GM12878 (cell line): ENCODE data around the gene GPR141.

ENCODE experiments used
- BCL11A ChIP-seq: IDR thresholded peaks from 2 replicates; pipeline ENCODE4 v1.6.1; 2011; ENCODE audit warnings: low read depth, low read length
- BHLHE40 ChIP-seq, 2 experiments: fragments of 450-650 bp in 1 of 2; IDR thresholded peaks; 2 replicates each; pipeline ENCODE4 v1.6.1; 2011 to 2017; ENCODE audit warnings: low read depth in 2 of 2, borderline replicate concordance in 1 of 2, improper control_type of control experiment in 1 of 2, low read length in 1 of 2, mild to moderate bottlenecking in 1 of 2
- CBFB ChIP-seq: IDR thresholded peaks from 2 replicates; pipeline ENCODE4 v1.6.1; 2016; ENCODE audit warnings: antibody characterized with exemption, low read depth
- CEBPB ChIP-seq, 2 experiments: fragments of 150-350 bp in 1 of 2; IDR thresholded peaks; 2 replicates each; pipeline ENCODE4 v1.6.1; 2012 to 2014; ENCODE audit warnings: low read depth in 2 of 2, low read length in 2 of 2, borderline replicate concordance in 1 of 2, inconsistent platforms in 1 of 2
- CTCF ChIP-seq, 3 experiments: IDR thresholded peaks in 2 of 3; conservative IDR thresholded peaks in 1 of 3; 2 replicates each; pipeline ENCODE4 v1.5.1; 2011; ENCODE audit warnings: low read depth in 3 of 3, low read length in 3 of 3, mild to moderate bottlenecking in 3 of 3, control low read depth in 2 of 3, moderate library complexity in 2 of 3, inconsistent platforms in 1 of 3, mixed read lengths in 1 of 3; ENCODE audit not compliant: control insufficient read depth in 2 of 3, insufficient read depth in 1 of 3; ENCODE audit errors: extremely low read depth in 1 of 3
- MAX ChIP-seq: IDR thresholded peaks from 2 replicates; pipeline ENCODE4 v1.6.1; 2012; ENCODE audit warnings: low read depth, low read length, improper control_type of control experiment
- MEF2A ChIP-seq: IDR thresholded peaks from 2 replicates; pipeline ENCODE4 v1.6.1; 2011; ENCODE audit warnings: low read depth, mild to moderate bottlenecking, low read length, moderate library complexity; ENCODE audit not compliant: insufficient read depth
- PAX5 ChIP-seq: IDR thresholded peaks from 2 replicates; pipeline ENCODE4 v1.6.1; 2011; ENCODE audit warnings: low read depth, low read length, borderline replicate concordance
- POLR2AphosphoS5 ChIP-seq: IDR thresholded peaks from 2 replicates; pipeline ENCODE4 v1.6.1; 2011; ENCODE audit warnings: mild to moderate bottlenecking, low read length, inconsistent platforms
- SIX5 ChIP-seq: IDR thresholded peaks from 2 replicates; pipeline ENCODE4 v1.6.1; 2011; ENCODE audit warnings: mild to moderate bottlenecking, low read depth, low read length, moderate library complexity; ENCODE audit not compliant: severe bottlenecking
- YBX1 ChIP-seq: fragments of 450-650 bp; IDR thresholded peaks from 2 replicates; pipeline ENCODE4 v1.6.1; 2016; ENCODE audit warnings: antibody characterized with exemption
- ZZZ3 ChIP-seq: IDR thresholded peaks from 2 replicates; pipeline ENCODE4 v1.6.1; 2011; ENCODE audit warnings: low read depth; ENCODE audit not compliant: control insufficient read depth, insufficient read length
- TF ChIP-seq, protein P1 (sequence below): IDR thresholded peaks from 2 replicates; pipeline ENCODE4 v1.6.1; 2011; ENCODE audit warnings: borderline replicate concordance, low read depth, mild to moderate bottlenecking, moderate library complexity, mixed read lengths, low read length; ENCODE audit not compliant: insufficient read depth; ENCODE audit errors: extremely low read length

GRCh38 chr7:37718585-37718984, 35.0 kb downstream of the GPR141 start:
- TF ChIP-seq POLR2AphosphoS5, result no peak
- TF ChIP-seq MAX, result no peak
- TF ChIP-seq BCL11A, result no peak
- no peak for TF ChIP-seq YBX1
- TF ChIP-seq MEF2A, result no peak
- TF ChIP-seq BHLHE40 (IDR thresholded peaks at IDR 0.05; ENCODE audit: borderline replicate concordance in 1 of 2, low read depth in 2 of 2, low read length in 1 of 2), result no peak
- TF ChIP-seq PAX5, result 0 out of 2 replicates have a peak, but pooled peaks have one; percentile 18
- TF ChIP-seq CTCF (IDR thresholded peaks at IDR 0.05 in 2 of 3, conservative IDR thresholded peaks at IDR 0.05 in 1 of 3; ENCODE audit: control insufficient read depth in 2 of 3, extremely low read depth in 1 of 3, insufficient read depth in 1 of 3, low read depth in 3 of 3, low read length in 3 of 3), result no peak
- no peak for TF ChIP-seq ZZZ3
- no peak for TF ChIP-seq CEBPB (IDR thresholded peaks at IDR 0.05; ENCODE audit: borderline replicate concordance in 1 of 2, low read depth in 2 of 2, low read length in 2 of 2)
- no peak for TF ChIP-seq SIX5
- no peak for TF ChIP-seq CBFB
- TF ChIP-seq, protein P1, sequence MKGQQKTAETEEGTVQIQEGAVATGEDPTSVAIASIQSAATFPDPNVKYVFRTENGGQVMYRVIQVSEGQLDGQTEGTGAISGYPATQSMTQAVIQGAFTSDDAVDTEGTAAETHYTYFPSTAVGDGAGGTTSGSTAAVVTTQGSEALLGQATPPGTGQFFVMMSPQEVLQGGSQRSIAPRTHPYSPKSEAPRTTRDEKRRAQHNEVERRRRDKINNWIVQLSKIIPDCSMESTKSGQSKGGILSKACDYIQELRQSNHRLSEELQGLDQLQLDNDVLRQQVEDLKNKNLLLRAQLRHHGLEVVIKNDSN, result no peak
